ENCODE data around the gene FMR1.

- no peak for TF ChIP-seq CTCF (IDR thresholded peaks at IDR 0.05)
- no peak for TF ChIP-seq EP300 (IDR thresholded peaks at IDR 0.05)
Observed at GRCh38 chrX:147914591-147914990, 2.9 kb downstream of the FMR1 start.

Data from tibial nerve (tissue), 4 donors.